Measurements from ENCODE around the gene SLCO4A1. TPM values are rescaled to one million over a fixed set of nuclear protein-coding genes. Genes with fewer than 3 reads are reported as not detected.

The SLCO4A1 gene
- total and polyA plus RNA-seq, 5 experiments from 2014 or later: 0.93 to 1.4 (median 1.4) TPM; not detected in 2

DNA sequence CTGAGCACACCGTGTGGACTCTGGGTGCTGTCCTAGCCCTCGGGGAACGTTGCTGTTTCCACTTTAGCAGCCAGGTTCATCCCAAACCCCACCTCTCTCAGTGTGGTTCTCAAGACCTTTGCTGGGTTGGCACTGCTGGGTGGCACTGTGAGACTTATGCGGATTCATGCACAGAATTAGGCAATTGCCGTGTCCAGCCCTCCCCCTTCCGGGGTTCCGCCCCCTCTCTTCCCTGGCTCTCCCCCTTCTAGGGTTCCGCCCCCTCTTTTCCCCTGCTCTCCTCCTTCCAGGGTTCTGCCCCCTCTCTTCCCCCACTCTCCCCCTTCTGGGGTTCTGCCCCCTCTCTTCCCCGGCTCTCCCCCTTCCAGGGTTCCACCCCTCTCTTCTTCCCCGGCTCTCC is 39.8 kb upstream of the SLCO4A1 start:
- Mint-ChIP-seq H3K36me3 (no peaks in the 10 kb centered on the region), H3K9me3 (no peaks in the 10 kb centered on the region), H3K27ac (peak overlapping the region in 7 of 10 donors; percentile 11 to 90 (median 86)), H3K4me1 (peaks cover 12 to 61% (median 20%) of the 10 kb centered on the region in 4 donors), H3K27me3 (peaks cover 0 to 30% (median 9%) of the 10 kb centered on the region in 5 donors), H3K4me3 (peak overlapping the region; percentile 72 to 88 (median 82))
- peak in 1 of 10 donors; percentile 24 for DNase-seq
- POLR2A ChIA-PET: interaction anchor here (0.7 to 1.2 kb wide), 4 partner anchors 15 to 206 kb away, joined by 3 to 4 read pairs (median 4); no protein-coding TSS in a partner anchor
- ATAC-seq: peak; percentile 35 to 48

DNA sequence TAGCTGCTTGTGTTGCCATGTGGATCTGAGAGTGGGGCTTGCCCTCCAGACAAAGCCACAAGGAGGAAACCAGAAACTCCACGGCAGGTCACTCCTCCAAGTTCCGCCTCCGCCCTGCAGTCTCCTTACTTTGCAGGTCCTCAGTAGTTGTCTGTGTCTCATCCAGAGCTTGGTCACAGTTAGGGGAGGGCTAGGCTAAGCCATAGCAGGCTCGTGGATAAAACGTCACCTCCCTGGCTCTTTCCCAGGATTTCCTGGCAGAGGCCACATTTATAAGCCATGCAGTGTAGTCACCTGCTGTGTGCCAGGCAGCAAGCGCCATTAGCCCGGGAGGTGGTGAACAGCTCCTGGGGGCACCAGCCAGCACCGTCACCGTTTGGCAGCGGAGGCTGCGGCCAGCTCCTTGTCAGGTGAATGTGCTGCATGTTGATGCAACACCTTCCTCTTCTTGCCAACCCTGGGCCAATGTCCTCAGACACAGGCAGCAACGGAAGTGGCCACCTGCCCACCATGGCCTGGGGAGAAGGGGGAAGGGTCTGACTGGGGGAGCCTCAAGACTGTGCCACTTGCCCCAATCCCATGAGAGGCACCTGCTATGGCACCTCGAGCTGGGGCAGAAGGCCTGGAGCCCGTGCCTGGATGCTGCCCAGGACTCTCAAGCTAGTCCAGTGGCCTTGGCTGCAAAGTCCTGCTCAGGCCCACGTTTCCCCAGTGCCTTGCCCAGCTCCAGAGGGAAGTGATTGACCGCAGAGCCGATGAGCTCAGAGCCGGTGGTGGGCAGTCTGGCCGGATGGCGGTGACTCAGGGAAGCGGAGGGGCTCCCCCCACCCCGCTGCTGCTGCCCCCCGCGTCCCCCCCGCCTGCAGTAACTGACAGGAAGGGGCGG is 39.0 kb upstream of the SLCO4A1 start:
- peak overlapping the region in 9 of 10 donors; percentile 9 to 89 (median 78) for H3K27ac Mint-ChIP-seq
- peak; percentile 79 to 84 for ATAC-seq
- POLR2A ChIA-PET: interaction anchor here (0.7 to 1.2 kb wide), 5 partner anchors 14 to 205 kb away, joined by 3 to 4 read pairs (median 3); no protein-coding TSS in a partner anchor
- peaks cover 0 to 23% (median 4%) of the 10 kb centered on the region in 5 donors for H3K27me3 Mint-ChIP-seq
- H3K36me3 Mint-ChIP-seq: no peaks in the 10 kb centered on the region
- H3K4me1 Mint-ChIP-seq: peaks cover 12 to 59% (median 20%) of the 10 kb centered on the region in 4 donors
- DNase-seq: peak in 8 of 10 donors; percentile 19 to 53 (median 42)
- H3K9me3 Mint-ChIP-seq: no peaks in the 10 kb centered on the region
- peak overlapping the region; percentile 72 to 88 (median 82) for H3K4me3 Mint-ChIP-seq

DNA sequence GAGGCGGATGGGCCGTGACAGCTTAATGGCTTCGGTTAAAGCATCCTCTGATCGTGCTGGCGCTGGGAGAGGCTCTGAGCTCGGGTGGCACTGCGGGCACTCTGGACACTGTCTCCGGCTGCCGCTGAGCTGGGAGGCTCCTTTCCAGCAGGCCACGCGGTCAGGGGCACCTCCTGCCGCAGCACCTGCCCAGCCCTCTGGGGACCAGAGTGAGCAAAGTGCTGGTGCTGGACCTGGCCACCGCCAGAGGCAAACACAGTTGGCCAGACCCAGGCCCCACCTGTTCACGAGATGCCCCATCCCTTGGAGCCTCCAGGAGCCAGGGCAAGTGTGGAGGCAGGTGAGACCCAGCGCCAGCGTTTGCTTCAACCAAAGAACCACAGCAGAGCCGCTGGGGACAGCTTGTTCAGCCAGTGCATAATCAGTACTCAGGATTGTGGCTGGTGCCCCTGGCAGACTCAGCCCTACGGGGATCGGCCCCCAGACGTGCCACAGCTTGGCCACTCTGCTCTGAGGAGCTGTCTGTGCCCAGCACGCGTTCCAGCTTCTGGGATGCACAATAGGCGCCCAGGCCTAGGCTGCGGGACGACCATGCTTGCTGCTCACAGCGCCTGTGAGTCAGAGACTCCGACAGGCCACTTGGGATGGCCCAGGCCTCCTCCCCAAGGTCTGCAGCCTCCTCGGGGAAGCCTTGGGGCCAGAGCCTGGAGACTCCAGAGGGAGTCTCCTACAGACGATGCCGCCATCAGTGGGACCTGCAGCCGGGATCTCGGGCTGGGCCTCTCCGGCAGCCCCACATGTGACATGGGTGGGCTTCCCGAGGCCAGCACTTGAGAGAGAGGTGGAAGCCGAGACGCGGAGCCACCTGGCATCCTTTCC is 38.2 kb upstream of the SLCO4A1 start:
- DNase-seq: peak in 1 of 10 donors; percentile 20
- H3K4me3 Mint-ChIP-seq: peak overlapping the region in 7 of 10 donors; percentile 15 to 80 (median 43)
- peaks cover 12 to 51% (median 20%) of the 10 kb centered on the region in 4 donors for H3K4me1 Mint-ChIP-seq
- H3K27me3 Mint-ChIP-seq: peaks cover 0 to 17% (median 2%) of the 10 kb centered on the region in 5 donors
- H3K36me3 Mint-ChIP-seq: no peaks in the 10 kb centered on the region
- ATAC-seq: peak in 1 of 2 donors; percentile 36
- peak overlapping the region in 1 of 10 donors; percentile 49 for H3K27ac Mint-ChIP-seq
- POLR2A ChIA-PET: interaction anchor here (0.7 to 1.2 kb wide), 2 partner anchors 21 to 204 kb away, joined by 3 read pairs; no protein-coding TSS in a partner anchor
- no peaks in the 10 kb centered on the region for H3K9me3 Mint-ChIP-seq

DNA sequence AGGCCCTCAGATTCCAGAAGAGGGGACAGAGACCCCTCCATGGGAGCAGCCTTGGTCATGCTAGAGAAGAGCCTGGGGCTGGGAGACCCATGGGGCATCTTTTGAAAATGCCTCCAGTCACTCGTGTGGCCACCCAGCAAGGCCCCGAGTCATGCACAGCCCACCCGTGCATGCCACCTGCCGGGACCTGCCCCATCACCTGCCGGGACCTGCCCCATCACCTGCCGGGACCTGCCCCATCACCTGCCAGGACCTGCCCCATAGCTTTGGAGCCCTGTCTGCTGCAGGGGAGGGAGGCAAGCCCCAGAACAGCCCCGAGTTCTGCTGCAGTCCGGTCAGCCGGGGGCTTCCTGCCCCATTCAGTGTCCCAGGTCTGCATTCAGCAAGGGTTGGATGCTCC is 37.5 kb upstream of the SLCO4A1 start:
- ATAC-seq: no peak
- Mint-ChIP-seq H3K4me3 (no peak overlapping the region), H3K27ac (no peak overlapping the region), H3K4me1 (peaks cover 12 to 47% (median 20%) of the 10 kb centered on the region in 4 donors), H3K27me3 (peaks cover 0 to 12% (median 3%) of the 10 kb centered on the region in 5 donors), H3K36me3 (no peaks in the 10 kb centered on the region), H3K9me3 (no peaks in the 10 kb centered on the region)
- no peak for DNase-seq
- POLR2A ChIA-PET: no interaction called here

DNA sequence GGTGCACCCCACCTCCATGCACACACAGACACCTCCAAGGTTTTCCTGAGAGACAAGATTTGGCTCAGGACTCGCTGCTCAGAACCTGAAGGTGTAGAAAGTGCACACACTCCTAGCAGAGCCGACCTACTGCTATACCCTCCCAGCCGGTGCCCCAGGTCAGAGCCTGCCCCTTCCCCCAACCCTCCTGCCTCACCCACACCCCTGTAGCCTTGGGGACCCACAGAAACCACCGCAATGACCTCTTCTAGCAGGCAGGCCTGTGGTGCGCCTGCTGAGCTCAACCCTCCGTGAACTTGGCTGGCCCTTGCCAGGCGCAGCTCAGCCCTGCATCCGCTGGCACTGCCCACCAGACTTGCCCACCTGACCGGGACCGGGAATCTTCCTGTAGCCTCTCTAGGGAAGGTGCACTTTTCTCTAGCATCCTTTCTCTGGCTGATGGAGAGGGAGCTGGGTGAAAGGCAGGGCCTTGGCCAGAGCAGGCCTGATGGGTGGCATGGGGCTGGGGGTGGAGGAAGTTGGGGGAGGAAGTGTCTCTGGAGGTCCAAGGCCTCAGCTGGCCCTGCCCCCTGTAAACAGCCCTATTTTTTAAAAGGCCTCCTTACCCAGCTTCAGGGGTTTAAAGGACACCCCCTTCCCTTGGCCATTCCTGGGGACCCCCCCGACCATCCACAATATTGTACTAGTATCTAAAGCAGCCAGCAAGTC is 36.9 kb upstream of the SLCO4A1 start:
- no peaks in the 10 kb centered on the region for H3K36me3 Mint-ChIP-seq
- DNase-seq (no peak), ATAC-seq (no peak)
- peaks cover 0 to 7% (median 3%) of the 10 kb centered on the region in 5 donors for H3K27me3 Mint-ChIP-seq
- no peak overlapping the region for H3K27ac Mint-ChIP-seq
- no peaks in the 10 kb centered on the region for H3K9me3 Mint-ChIP-seq
- peak overlapping the region in 2 of 10 donors; percentile 39 to 43 for H3K4me3 Mint-ChIP-seq
- POLR2A ChIA-PET: no interaction called here
- H3K4me1 Mint-ChIP-seq: peaks cover 12 to 46% (median 20%) of the 10 kb centered on the region in 4 donors

DNA sequence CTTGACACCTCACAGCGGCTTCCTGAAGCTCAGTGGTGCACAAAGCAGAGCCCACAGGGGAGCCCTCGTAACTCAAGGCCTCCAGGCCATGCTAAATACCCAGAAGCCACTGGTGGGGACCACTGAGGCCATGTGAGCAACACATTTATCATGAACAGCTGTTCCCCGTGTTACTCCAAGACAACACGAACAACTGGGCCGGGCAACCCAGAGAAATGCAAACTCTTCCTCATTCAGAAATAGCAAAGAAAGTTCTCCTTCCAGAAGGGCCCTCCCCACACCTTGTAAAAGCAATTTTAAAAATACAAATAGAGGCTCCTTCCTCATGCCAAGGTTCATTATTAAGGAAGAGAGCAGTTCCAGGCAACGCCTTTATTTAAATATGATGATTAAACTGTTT is 36.3 kb upstream of the SLCO4A1 start:
- peaks cover 12 to 46% (median 20%) of the 10 kb centered on the region in 4 donors for H3K4me1 Mint-ChIP-seq
- no peaks in the 10 kb centered on the region for H3K36me3 Mint-ChIP-seq
- H3K4me3 Mint-ChIP-seq: peak overlapping the region in 1 of 10 donors; percentile 4
- H3K9me3 Mint-ChIP-seq: peaks cover 0 to 2% (median 0%) of the 10 kb centered on the region in 9 donors
- H3K27ac Mint-ChIP-seq: no peak overlapping the region
- POLR2A ChIA-PET: no interaction called here
- no peak for DNase-seq
- ATAC-seq: no peak
- H3K27me3 Mint-ChIP-seq: peaks cover 0 to 5% (median under 1%) of the 10 kb centered on the region in 5 donors

DNA sequence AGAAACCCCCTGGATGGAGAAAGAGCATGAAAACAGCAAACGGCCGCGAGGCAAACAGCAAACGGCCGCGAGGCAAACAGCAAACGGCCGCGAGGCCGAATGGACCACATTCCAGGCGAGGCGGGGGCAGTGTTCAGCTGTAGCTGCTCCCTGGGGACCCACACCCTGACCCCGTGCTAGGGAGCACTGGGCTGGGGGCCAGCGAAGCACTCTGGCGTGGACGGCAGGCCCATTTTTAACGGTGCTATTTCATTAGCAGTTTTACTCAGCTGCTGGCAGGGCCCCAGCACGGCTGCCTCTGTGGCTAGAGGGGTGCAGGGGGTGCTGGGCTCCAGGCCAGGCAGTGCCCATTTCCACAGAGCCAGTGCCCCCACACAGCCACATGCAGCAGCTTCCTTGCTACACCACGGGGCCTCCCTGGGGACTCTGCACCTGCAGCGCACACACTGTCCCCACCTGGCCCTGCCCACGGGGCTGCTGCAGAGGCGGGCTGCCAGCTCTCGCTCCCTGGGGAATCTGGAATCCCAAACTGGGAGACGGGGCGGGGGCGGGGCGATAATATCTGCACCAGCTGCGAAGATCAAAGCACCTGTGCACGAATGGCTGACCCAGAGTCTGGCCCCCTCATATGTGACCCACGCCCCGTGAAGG is 35.6 kb upstream of the SLCO4A1 start:
- Mint-ChIP-seq H3K9me3 (peaks cover 0 to 2% (median 0%) of the 10 kb centered on the region in 9 donors), H3K27ac (no peak overlapping the region)
- POLR2A ChIA-PET: no interaction called here

DNA sequence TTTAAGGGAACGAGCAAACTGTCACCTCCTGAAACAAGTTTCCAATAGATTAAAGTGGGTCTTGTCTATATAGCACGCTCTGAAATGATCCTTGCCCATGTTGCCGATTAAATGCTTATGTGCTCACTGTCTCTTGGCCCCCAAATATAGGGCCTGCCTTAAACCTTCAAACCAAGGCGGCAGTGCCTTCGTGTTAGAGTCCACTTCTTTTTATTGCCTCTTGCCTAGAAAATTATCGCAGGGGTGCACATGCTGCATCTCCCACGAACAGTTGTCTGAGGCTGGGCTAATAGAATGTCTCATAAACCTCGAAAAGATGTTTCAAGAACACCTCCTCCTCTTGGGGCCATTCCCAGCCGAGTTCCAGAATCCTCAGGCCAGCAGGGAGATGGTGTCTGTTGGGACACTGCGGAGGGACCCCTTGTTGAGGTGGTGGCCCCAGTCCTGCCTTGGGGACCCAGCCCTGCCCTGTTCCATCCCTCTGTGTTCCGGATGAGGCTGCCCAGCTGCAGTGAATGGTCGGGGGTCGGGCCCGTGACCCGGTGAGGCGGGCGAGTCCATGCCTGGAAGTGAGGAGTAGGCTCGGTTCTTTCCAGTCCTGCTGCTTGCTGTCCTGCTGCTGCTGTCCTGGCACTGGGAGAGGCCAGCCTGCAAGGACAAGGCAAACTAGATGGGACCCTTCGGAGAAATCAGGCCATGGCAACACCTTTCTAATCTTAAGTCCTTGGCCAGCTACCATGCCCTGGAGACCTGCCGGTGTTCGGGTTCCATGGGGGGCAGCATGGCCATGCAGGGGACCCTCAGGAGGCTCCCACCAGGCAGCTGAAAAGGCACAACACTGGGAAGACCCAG is 34.7 kb upstream of the SLCO4A1 start:
- POLR2A ChIA-PET: no interaction called here
- H3K27me3 Mint-ChIP-seq: peaks cover 0 to 3% (median 0%) of the 10 kb centered on the region in 5 donors
- no peaks in the 10 kb centered on the region for H3K36me3 Mint-ChIP-seq
- peaks cover 5 to 32% (median 9%) of the 10 kb centered on the region in 4 donors for H3K4me1 Mint-ChIP-seq
- H3K27ac Mint-ChIP-seq: peak overlapping the region in 1 of 10 donors; percentile 73
- ATAC-seq: no peak
- peaks cover 0 to 2% (median 0%) of the 10 kb centered on the region in 9 donors for H3K9me3 Mint-ChIP-seq
- peak overlapping the region in 1 of 10 donors; percentile 2 for H3K4me3 Mint-ChIP-seq
- no peak for DNase-seq

More for the DNA sequence above, 35.6 kb upstream of the SLCO4A1 start:
- Mint-ChIP-seq H3K4me3 (no peak overlapping the region), H3K27me3 (peaks cover 0 to 5% (median 0%) of the 10 kb centered on the region in 5 donors), H3K36me3 (no peaks in the 10 kb centered on the region), H3K4me1 (peaks cover 12 to 41% (median 17%) of the 10 kb centered on the region in 4 donors)
- DNase-seq (no peak), ATAC-seq (no peak)

DNA sequence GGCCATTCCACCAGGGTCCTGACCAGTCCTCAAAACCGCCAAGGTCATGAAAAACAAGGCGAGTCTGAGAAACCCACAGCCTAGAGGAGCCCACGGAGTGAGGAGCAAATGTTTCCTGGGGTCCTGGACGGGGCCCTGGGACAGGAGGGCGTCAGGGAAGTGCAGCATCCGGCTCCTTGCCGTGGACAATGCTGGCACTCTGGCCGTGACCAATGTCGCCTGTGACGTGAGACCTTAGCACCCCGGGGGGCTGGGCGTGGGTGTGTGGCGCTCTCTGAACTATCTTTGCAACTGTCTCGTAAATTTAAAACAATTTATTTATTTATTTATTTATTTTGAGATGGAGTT is 34.1 kb upstream of the SLCO4A1 start:
- no peak overlapping the region for H3K27ac Mint-ChIP-seq
- H3K9me3 Mint-ChIP-seq: peaks cover 0 to 2% (median 0%) of the 10 kb centered on the region in 9 donors
- H3K27me3 Mint-ChIP-seq: peaks cover 0 to 3% (median 0%) of the 10 kb centered on the region in 5 donors
- ATAC-seq (no peak), DNase-seq (no peak)
- peaks cover 0 to 26% (median 3%) of the 10 kb centered on the region in 4 donors for H3K4me1 Mint-ChIP-seq
- no peaks in the 10 kb centered on the region for H3K36me3 Mint-ChIP-seq
- H3K4me3 Mint-ChIP-seq: no peak overlapping the region
- POLR2A ChIA-PET: no interaction called here

DNA sequence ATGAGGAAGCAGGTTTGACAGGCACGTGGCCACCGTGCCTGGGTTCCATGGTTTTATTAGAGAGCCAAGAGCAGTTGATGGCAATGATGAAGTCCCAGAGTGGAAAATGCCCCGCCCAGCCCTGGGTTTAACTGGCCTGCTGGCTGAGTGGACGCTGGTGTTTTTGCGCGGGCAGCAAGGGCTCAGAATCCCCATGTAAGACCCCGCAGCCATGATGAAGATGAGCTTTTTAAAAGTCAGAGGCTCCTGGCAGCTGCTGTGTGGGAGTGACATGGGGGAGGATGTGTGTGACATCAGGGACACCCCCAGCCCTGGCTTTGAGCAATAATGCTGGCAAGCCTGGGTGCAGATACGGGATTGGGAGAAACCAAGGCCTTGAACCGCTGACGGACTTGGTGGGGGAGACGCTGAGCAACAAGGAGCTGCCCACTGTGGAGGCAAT is 33.0 kb upstream of the SLCO4A1 start:
- H3K27me3 Mint-ChIP-seq: peaks cover 0 to 3% (median 0%) of the 10 kb centered on the region in 5 donors
- H3K9me3 Mint-ChIP-seq: peaks cover 0 to 2% (median 0%) of the 10 kb centered on the region in 9 donors
- DNase-seq: no peak
- H3K36me3 Mint-ChIP-seq: no peaks in the 10 kb centered on the region
- H3K4me3 Mint-ChIP-seq: no peak overlapping the region
- H3K27ac Mint-ChIP-seq: peak overlapping the region in 1 of 10 donors; percentile 40
- POLR2A ChIA-PET: no interaction called here
- peaks cover 0 to 23% (median 0%) of the 10 kb centered on the region in 4 donors for H3K4me1 Mint-ChIP-seq
- ATAC-seq: no peak

All from naive thymus-derived CD8-positive, alpha-beta T cell (primary cell).